GM18909 (cell line): ENCODE measurements around the gene PTPN1.
A peak's percentile ranks its signal among the peaks of the same experiment; 100 is the strongest.
"Not testable (repeated sequence)": the region's sequence is repeated elsewhere in the genome, so short reads cannot be mapped to it uniquely, and the experiment has no call there.

ENCODE experiments used
- ATAC-seq: cut with Tn5 transposase; IDR thresholded peaks from one replicate; pipeline ENCODE4 v1.9.1; 2021; ENCODE audit warnings: mild to moderate bottlenecking; ENCODE audit not compliant: unreplicated experiment, poor library complexity

PTPN1 gene

DNA sequence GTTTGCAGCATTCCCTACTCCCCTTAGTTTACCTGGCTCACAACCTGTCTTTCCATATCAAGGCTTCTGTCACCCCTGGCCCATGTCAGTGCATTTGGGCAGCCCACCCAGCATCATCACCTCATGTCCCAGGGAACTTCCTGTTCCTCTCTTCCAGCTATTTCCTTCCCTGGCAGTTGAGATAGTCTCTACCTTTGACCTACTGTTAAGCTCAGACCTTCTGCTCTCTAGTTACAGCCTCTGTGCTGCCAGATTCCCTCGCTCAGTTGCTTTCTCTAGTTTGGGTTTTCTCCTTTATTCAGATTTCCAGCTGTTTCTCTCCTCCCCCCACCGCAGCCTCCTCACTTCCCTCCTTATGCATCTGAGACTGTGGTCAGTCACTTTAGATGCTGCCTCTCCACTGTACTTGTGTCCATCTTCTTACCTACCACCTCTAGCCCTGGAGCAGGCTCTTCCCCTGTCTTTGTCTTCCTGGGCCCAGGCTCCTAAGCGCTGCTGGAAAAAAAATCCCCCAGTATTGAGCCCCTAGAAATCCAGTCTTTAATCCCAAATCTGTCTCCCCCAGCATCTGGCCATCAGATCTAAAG, 16.3 kb downstream of the PTPN1 start:
- ATAC-seq: no peak

DNA sequence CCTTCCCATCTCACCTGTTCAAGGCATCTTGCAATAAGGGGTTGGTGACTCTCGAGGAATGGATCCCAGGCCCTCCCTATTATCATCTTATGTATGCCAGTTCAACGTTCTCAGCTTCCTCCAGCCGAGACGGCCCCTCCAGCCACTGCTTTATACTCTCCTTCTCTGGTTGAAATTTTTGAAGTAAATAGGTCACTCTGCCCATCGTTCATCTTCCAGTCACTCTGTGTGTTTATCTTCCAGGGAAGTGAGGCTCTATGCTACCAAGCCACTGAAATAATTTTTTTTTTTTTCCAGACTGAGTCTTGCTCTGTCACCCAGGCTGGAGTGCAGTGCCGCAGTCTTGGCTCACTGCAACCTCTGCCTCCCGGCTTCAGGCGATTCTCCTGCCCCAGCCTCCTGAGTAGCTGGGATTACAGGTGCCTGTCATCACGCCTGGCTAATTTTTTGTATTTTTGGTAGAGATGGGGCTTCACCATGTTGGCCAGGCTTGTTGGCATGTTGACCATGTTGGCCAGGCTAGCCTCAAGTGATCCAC, 17.0 kb downstream of the PTPN1 start:
- no peak for ATAC-seq

DNA sequence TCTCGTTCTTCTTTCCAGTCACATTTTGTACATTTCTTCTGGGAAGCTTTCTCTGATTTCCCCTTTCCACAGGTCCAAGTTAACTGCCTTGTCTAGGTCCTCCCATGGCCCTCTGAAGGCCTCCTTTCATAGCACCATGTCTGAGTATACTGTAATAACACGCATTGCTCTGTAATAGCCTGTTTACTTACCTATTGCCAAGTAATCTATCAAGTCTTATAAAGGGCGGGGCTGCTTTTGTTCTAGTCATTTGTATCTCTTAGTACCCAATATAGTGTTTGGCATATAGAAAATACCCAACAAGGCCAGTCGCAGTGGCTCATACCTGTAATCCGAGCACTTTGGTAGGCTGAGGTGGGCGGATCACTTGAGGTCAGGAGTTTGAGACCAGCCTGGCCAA, 17.9 kb downstream of the PTPN1 start:
- no peak for ATAC-seq

DNA sequence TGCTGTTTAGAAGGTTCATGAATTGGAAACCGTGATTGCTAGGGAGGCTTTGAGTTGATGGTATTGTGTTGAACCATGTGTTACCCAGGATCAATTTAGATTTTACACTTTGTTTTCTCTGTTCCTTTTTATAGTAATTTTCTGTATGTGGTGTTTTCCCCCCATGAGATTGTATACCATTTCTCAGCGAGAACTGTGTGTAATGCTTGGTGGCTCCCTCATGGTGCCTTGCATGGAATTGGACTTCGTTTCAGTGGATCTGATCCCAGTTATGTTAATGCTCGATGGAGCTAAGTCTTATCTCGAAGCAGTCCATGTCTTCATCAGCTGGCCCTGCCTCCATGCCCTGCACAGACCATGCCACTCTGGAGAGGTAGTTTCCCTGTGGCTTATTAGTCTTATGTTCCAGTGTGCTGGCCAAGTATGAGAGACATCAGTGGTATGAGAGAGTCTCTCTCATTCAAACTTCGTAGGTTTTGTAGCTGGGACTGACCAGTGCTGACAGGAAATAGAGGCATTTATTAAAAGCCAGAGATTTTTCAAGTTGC, 18.7 kb downstream of the PTPN1 start:
- ATAC-seq: peak; percentile 54

DNA sequence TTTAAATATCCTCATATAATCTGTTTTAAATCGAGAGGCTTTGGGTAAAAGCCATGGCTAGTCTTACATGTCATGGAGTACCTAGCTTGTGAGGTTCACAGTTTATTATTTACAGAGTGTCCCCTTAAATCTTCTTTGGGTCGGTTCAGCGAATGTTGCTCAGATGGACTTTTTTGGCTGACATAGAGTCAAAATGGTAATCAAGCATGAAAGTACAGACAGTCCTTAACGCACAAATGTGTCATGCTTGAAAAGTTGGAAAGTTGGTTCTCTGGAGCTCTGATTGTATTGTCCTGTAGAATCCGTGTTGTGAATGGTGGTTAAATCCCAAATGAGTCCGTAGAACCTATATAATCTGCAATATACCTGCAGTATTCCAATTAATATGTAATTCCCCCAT, 22.0 kb downstream of the PTPN1 start:
- no peak for ATAC-seq

DNA sequence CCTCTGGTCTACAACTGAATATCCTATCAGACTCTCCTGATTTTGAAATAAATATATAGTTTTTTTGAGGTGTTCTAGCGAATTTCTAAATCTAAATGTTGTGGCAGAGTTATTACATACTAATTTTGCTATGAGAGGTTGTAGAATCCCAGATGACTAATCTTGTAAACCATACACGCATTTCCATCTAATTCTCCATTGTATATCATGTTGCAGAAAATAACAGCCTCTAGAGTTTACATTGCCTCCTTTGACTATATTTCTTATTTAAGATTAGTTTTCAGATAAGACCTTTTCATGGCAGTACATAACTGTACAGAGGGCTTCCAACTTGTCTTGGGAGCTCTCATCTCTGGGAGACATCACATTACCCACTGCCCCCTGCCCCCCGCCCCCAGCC, 22.9 kb downstream of the PTPN1 start:
- ATAC-seq: no peak

DNA sequence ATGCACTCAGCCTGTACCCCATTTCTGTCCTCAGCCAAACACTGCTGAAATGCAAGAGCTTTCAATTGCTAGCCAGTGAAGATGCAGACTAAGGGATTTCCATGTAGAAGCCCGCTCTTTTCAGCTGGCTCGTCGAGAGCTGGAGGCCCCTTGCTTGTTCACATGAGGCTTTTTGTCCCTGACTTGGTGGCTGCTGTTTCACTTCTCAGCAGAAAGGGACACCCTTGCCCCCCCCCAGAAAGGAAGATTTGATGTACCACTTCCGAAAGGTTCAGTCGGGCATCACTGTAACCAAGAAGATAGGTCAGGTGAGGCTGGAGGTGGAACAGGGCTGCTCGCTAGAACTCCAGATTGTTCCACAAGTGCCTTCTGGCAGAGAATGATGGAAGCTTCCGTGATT, 23.3 kb downstream of the PTPN1 start:
- no peak for ATAC-seq

DNA sequence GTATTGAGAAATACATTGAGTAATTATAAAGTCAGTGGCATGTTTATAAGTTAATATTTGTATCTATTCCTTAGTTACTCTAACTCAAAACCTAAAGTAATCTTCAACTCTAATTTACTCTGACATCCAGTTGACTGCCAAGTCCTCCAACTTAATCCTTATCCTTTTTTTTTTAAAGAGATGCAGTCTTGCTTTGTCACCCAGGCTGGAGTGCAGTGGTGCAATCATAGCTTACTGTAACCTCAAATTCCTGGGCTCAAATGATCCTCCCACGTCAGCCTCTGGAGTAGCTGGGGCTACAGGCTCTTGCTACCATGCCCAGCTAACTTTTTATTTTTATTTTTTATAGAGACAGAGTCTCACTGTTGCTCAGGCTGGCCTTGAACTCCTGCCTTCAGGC, 24.4 kb downstream of the PTPN1 start:
- no peak for ATAC-seq

DNA sequence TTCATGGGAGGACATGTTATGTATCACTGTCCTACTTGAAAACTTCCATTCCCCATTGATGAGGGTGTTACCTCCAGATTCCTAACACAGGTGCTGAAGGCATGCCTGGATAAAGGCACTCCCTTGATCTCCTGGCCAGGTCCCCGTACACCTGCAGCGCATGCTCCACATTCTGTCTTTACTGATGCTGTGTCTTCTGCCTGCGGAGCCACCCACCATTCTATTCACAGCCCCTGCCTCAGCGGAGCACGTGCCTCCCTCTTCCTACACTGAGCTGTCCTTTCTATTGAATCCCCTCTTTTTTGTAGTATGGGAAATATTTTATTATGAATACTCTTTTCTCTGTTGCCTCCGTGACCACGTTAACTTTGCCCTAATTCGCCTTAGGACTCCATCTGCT, 25.0 kb downstream of the PTPN1 start:
- no peak for ATAC-seq

DNA sequence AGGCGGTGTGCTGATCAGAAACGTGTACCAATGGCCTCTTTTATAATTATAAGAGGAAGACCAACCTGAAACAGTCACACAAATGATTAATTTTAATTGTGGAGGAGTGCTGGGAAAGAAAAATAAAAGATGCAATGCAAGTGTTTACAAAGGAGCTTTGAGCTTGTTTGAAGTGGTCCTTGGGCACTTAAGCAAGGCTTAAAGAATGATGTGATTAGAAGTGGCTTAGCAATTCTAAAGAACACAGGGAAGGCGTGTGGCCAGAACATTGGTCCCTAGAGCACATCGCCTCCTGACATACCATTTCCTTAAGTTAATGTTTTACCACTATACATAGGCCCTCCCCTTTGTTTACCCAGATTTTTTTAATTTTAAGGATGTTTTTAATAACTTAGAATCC, 26.1 kb downstream of the PTPN1 start:
- ATAC-seq: no peak

DNA sequence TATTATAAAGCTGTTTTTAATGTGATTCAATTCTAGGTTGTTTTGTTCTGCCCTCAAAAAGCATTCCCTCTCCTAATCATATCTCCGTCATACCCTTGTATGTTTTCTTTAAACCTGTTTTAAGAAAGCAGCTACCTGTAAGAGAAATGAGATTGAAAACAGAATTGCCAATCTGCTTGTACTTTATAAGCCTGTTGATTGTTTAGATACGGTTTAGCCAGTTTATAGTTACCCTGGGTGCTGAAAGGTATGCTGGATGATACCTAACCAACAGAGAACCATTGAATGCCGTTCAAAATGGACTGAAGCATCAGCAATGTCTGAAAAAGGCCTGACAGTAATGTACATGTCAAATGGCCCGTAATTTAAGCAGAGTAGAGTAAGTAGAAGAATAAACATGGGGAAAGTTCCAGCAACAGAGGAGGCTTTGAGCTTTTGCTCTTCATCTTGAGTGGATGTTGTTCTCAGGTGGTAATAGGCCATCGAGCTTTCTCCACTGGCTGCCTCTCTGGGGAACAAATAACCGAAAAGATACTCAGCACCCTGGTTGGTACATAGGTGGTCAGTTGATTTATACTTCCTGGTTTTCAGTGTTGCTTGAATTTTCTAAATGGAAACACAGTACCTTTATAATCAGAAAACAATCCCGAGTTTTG, 27.5 kb downstream of the PTPN1 start:
- no peak for ATAC-seq

DNA sequence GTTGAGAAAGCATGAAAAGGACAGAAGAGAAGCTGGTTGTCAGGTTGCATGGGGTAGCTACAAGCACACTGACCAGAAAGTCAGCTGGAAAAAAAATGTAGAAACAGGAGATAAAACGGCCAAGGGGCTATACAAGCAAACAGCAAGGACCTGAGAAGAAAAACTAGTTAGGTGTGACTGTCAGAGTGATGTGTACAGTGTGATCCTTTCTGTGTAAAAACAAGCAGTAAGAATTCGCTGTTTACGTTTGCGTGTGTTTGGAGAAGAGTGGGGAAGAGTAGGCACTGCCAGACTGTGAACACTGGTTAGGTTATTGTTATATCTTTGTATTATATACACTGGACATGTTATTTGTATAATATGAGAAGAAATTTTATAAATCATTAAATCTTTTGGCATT, 28.1 kb downstream of the PTPN1 start:
- no peak for ATAC-seq

DNA sequence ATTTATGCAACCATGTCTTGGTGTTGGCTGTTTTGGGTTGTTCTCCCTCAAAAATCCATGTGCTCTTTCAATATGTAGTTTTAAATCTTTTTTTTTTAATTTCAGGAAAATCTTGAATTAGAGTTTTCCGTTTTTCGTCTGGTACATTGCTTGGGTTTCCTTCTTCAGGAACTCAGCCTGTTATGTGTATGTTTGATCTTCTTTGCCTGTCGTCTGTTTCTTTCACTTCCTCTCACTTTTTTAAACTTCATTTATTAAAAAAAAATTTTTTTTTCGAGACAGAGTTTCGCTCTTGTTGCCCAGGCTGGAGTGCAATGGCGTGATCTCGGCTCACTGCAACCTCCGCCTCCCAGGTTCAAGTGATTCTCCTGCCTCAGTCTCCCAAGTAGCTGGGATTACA, 29.6 kb downstream of the PTPN1 start:
- not testable (repeated sequence) for ATAC-seq

DNA sequence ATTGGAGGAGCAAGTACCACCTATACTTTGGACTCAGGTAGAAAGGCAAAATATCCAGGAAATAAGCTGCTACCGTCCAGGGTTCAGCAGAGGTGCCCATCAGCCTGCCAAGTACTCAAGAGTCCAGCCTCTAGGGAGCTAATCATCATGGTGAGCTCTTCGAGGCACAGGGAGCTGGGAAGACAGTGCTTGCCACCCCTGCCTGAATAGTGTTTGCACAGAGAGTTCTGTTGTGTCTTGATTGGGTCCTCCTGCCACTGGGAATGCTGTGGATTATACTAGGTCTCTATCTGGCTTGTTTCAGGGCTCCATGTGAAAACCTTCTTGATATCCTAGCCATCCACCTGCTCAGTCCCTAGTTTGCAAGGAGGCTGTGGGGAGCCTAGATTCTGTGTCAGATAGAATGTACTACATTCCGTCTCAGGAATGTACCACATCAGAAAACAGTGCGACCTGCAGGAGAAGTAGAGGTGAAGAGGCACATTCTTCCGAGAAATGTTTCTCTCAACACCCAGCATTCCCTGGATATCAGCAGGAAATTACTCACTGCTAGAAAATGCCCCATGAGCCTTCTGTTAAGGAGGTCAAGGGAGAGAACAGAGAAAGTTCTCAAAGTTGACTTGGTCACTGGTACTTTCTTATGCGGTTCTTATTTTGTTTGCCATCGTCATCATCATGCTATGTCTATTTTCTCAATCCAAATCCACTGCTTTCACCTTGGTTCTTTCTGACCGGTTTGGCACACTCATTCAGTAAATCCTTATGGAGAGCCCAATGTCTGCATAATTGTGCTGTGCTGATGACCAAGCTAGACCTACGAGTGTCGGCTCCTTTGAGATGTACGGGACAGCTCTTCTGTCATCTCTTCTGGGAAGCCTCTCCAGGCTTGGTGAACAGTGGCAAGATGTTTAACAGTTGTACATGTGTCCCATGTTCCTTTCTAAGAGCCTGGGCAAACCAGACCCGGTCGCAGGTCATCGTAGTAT, 30.7 kb downstream of the PTPN1 start:
- ATAC-seq: no peak

DNA sequence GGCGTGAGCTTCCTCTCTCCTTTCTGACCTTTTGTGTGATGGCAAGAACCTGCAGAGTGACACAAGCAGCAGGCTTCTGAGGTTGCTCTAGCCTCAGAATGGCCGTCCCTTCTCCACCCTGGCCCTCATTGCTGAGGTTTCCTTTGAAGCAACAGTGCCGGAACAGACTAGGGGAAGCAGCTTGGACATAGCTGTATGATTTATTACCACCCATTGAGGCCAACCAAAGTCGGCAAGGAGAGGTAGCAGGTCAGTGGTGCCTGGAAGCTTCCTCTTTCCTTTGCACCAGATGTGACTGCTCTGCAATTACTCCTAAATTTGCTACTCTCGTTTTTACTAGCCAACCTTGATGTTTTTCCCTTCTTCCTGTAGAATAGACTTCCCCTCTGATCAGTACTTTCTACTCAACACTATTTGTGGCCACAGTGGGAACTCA, 31.4 kb downstream of the PTPN1 start:
- ATAC-seq: peak; percentile 60

DNA sequence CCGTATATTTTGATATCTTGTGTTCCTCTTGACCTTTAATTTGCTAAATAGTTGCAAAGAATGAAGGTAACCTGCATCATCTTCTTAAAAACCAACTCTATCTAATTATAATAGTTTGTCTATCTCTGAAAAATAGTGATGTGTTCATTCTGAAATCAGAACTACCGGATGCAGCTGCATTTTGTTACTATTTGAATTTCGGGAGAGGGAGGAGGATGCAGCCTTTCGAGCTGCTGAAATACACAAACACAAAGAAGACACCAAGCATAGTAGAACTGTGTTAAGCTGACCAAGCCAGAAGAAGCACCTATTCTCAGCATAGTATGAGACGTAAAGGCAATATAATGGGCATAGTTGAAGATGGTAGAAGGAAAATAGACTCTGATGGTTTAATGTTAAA, 33.1 kb downstream of the PTPN1 start:
- ATAC-seq: no peak

DNA sequence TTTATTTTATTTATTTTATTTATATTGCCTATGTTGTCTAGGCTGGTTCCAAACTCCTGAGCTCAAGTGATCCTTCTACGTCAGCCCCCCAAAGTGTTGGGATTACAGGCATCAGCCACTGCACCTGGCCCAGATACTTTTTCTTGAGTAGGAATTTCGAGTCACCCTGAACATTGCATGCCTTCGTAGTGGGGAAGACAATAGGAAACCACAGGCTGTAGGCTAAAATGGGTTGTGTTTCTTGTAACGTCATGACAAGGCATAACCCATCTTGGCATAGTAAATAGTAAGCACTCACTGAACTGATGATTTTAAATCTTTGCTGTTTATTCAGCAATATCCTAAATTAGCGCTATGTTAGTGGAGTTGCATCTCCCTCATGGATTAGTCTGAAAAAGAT, 34.9 kb downstream of the PTPN1 start:
- no peak for ATAC-seq

DNA sequence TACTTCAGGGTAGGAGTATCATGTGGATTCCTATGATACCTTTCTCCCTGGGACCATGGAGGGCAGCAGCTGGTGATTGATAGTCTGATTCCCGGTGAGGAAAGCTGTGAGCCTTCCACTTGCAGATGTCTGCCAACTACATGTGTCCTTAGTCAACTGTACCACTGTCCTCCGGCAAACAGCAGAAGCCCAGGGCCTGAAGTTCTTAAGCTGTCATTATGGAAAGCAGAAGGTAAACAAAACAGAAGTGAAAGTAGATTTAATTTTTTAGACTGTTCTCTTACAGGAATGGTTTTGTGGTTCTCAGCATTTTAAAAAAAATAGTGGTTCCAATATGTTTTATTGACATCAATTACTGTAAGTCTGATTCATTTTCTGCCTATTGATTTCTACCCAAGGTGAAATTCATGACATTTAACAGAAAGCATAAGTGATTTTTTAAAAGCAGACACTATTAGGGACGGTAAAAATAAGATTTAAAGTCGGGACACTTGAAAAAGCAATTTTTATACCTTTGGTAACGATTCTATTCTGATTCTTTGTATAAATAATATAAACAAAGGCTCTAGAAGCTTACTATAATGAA, 36.6 kb downstream of the PTPN1 start:
- ATAC-seq: no peak

DNA sequence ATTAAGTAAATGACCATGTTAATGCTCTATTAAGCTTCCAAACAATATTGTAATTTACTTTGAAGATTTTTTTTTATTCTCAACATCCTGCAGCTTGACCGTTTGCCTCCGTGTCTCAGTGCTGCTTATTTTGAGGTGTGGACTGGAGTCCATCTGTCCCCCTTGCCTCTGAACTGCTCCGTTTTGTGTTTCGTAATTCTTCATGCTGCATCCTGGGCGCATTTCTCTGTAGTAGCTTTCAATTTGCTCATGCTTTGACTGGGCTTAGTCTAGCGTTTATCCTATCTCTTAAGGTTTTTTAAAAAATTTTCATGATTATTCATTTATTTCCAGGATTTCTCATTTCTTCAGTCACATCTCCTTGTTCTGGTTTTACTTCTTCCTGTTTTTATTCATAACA, 37.8 kb downstream of the PTPN1 start:
- no peak for ATAC-seq

DNA sequence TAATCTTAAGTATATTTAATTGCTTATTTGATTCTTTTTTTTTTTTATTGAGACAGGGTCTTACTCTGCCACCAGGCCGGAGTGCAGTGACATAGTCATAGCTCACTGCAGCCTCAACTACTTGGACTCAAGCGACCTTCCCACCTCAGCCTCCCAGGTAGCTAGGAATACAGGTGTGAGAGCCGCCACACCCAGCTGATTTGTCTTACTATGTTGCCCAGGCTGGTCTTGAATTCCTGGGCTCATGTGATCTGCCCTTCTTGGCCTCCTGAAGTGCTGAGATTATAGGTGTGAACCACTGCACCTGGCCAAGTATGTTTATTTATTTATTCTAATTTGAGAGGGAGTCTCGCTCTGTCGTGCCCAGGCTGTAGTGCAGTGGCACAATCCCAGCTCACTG, 38.2 kb downstream of the PTPN1 start:
- ATAC-seq: no peak
